Transverse colon (tissue), 4 donors: ENCODE data around the gene TMUB1.

Experiments
- POLR2AphosphoS5 ChIP-seq, 3 donors: sonication (generic); formaldehyde crosslinking; IDR thresholded peaks; one replicate each; pipeline ENCODE4 v1.6.1; 2016; ENCODE audit warnings: antibody characterized with exemption in 3 of 3
- TF ChIP-seq, protein P1 (sequence below), 5 experiments: fragments of 200-600 bp in 3 of 5; fragments of 450-650 bp in 2 of 5; sonication (generic) in 3 of 5; IDR thresholded peaks; 1 replicate in 2 of 5; 2 replicates in 3 of 5; pipeline ENCODE4 v1.5.1; 2016 to 2017; ENCODE audit warnings: antibody characterized with exemption in 5 of 5, inconsistent platforms in 3 of 5, mild to moderate bottlenecking in 2 of 5, moderate library complexity in 1 of 5

DNA sequence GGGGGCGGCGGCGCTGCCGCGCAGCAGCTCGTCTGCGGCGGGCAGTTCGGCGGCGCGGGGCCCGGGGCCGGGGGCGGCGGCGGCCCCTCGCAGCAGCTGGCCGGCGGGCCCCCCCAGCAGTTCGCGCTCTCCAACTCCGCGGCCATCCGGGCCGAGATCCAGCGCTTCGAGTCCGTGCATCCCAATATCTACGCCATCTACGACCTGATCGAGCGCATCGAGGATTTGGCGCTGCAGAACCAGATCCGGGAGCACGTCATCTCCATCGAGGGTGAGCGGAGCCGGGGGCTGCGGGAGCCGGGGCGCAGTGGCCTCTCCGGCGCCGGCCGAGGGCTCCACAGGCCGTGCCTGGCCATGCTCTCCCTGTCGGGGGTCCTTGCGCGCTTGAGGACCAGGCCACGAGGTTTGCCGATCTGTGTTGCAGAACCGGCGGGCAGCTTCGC, 3.5 kb upstream of the TMUB1 start:
- TF ChIP-seq, protein P1, sequence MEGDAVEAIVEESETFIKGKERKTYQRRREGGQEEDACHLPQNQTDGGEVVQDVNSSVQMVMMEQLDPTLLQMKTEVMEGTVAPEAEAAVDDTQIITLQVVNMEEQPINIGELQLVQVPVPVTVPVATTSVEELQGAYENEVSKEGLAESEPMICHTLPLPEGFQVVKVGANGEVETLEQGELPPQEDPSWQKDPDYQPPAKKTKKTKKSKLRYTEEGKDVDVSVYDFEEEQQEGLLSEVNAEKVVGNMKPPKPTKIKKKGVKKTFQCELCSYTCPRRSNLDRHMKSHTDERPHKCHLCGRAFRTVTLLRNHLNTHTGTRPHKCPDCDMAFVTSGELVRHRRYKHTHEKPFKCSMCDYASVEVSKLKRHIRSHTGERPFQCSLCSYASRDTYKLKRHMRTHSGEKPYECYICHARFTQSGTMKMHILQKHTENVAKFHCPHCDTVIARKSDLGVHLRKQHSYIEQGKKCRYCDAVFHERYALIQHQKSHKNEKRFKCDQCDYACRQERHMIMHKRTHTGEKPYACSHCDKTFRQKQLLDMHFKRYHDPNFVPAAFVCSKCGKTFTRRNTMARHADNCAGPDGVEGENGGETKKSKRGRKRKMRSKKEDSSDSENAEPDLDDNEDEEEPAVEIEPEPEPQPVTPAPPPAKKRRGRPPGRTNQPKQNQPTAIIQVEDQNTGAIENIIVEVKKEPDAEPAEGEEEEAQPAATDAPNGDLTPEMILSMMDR (IDR thresholded peaks at IDR 0.05) = no peak
- TF ChIP-seq POLR2AphosphoS5 (IDR thresholded peaks at IDR 0.05) = no peak
